ENCODE data around the gene SLAMF9. TPM values are rescaled to one million over a fixed set of nuclear protein-coding genes. Genes with fewer than 3 reads are reported as not detected.

SLAMF9 gene
- total and polyA plus RNA-seq, 4 donors, result 0.25 to 0.68 (median 0.64) TPM; not detected in 1

GRCh38 chr1:159952932-159953331 is 1.1 kb downstream of the SLAMF9 start:
- Histone ChIP-seq H3K36me3 (ENCODE audit: control insufficient read depth in 4 of 4, insufficient read depth in 3 of 4, low read depth in 1 of 4, low read length in 3 of 4) (no peaks in the 10 kb centered on the region), H3K4me1 (ENCODE audit: control insufficient read depth in 4 of 4, insufficient read depth in 4 of 4, low read length in 3 of 4) (peaks cover 0 to 2% (median under 1%) of the 10 kb centered on the region in 4 donors), H3K27me3 (ENCODE audit: control insufficient read depth in 4 of 4, insufficient read depth in 4 of 4, low read length in 3 of 4) (no peaks in the 10 kb centered on the region), H3K4me3 (ENCODE audit: low read depth in 1 of 3, low read length in 3 of 3) (no peak overlapping the region), H3K9me3 (ENCODE audit: control insufficient read depth in 4 of 4, low read length in 3 of 4) (no peaks in the 10 kb centered on the region), H3K27ac (ENCODE audit: low read depth in 1 of 2, low read length in 2 of 2) (no peak overlapping the region), H3K9ac (ENCODE audit: low read depth in 1 of 2, low read length in 2 of 2) (no peak overlapping the region)
- no peak for DNase-seq (ENCODE audit: low spot score)
- TF ChIP-seq ATF3 (IDR thresholded peaks at IDR 0.05) (no peak), CTCF (IDR thresholded peaks at IDR 0.05; ENCODE audit: low read depth, low read length, missing input control) (no peak), NR2F2 (IDR thresholded peaks at IDR 0.05) (no peak), SP1 (IDR thresholded peaks at IDR 0.05) (no peak), HNF4A (conservative IDR thresholded peaks at IDR 0.05) (no peak), TAF1 (conservative IDR thresholded peaks at IDR 0.05) (no peak), FOXA1 (IDR thresholded peaks at IDR 0.05) (no peak), GABPA (IDR thresholded peaks at IDR 0.05 in 1 of 2, conservative IDR thresholded peaks at IDR 0.05 in 1 of 2) (no peak), MAX (IDR thresholded peaks at IDR 0.05) (no peak), FOXA2 (IDR thresholded peaks at IDR 0.05) (no peak), RXRA (IDR thresholded peaks at IDR 0.05) (no peak), REST (IDR thresholded peaks at IDR 0.05) (no peak), EGR1 (IDR thresholded peaks at IDR 0.05; ENCODE audit: low read depth in 2 of 2) (no peak), HNF4G (IDR thresholded peaks at IDR 0.05) (no peak)
- WGBS, result 84% methylated on average over 5 of the region's 5 CpGs

- H3K27ac ChIP-seq (ENCODE audit: low read depth in 1 of 2, low read length in 2 of 2), result no peak overlapping the region
- H3K9ac ChIP-seq (ENCODE audit: low read depth in 1 of 2, low read length in 2 of 2), result no peak overlapping the region
- H3K4me3 ChIP-seq (ENCODE audit: low read depth in 1 of 3, low read length in 3 of 3), result no peak overlapping the region
- DNase-seq (ENCODE audit: low spot score), result no peak
- no peaks in the 10 kb centered on the region for H3K36me3 ChIP-seq (ENCODE audit: control insufficient read depth in 4 of 4, insufficient read depth in 3 of 4, low read depth in 1 of 4, low read length in 3 of 4)
- no peaks in the 10 kb centered on the region for H3K27me3 ChIP-seq (ENCODE audit: control insufficient read depth in 4 of 4, insufficient read depth in 4 of 4, low read length in 3 of 4)
- 91% methylated on average over 1 of the region's 1 CpG for WGBS
- H3K9me3 ChIP-seq (ENCODE audit: control insufficient read depth in 4 of 4, low read length in 3 of 4), result no peaks in the 10 kb centered on the region
- TF ChIP-seq MAX (IDR thresholded peaks at IDR 0.05) (no peak), EGR1 (IDR thresholded peaks at IDR 0.05; ENCODE audit: low read depth in 2 of 2) (no peak), YY1 (IDR thresholded peaks at IDR 0.05) (no peak), ZBTB33 (IDR thresholded peaks at IDR 0.05) (no peak), JUND (IDR thresholded peaks at IDR 0.05) (no peak), REST (IDR thresholded peaks at IDR 0.05) (no peak)
- peaks cover 0 to 1% (median 0%) of the 10 kb centered on the region in 4 donors for H3K4me1 ChIP-seq (ENCODE audit: control insufficient read depth in 4 of 4, insufficient read depth in 4 of 4, low read length in 3 of 4)
These were observed 2.5 kb downstream of the SLAMF9 start for GRCh38 chr1:159951551-159951950.

Measured in liver (tissue), 9 donors.